Measurements from ENCODE around the gene PTMA.
"Not testable (repeated sequence)": the region's sequence is repeated elsewhere in the genome, so short reads cannot be mapped to it uniquely, and the experiment has no call there.

The PTMA gene

DNA sequence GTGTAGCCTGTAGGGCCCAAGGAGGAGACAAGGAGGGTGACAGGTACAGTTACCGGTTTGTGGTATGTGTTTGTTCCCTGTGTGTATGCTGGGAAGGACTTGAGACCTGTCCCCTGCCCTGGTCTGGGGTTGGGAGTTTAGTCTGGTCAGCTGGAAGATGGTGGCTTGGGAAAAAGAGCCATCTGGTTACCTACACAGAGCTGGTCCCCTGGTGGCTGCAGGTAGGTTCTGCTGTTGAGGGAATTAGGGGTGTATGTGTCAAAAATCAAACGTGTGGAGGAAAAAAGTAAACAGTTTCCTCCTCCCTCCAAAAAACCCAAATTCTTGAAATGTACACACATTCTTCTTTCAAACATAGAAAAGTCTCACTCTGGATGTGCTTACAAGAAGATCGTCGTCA, 24.3 kb downstream of the PTMA start:
- no peak for DNase-seq (ENCODE audit: low read depth)
- TF ChIP-seq, protein P1, sequence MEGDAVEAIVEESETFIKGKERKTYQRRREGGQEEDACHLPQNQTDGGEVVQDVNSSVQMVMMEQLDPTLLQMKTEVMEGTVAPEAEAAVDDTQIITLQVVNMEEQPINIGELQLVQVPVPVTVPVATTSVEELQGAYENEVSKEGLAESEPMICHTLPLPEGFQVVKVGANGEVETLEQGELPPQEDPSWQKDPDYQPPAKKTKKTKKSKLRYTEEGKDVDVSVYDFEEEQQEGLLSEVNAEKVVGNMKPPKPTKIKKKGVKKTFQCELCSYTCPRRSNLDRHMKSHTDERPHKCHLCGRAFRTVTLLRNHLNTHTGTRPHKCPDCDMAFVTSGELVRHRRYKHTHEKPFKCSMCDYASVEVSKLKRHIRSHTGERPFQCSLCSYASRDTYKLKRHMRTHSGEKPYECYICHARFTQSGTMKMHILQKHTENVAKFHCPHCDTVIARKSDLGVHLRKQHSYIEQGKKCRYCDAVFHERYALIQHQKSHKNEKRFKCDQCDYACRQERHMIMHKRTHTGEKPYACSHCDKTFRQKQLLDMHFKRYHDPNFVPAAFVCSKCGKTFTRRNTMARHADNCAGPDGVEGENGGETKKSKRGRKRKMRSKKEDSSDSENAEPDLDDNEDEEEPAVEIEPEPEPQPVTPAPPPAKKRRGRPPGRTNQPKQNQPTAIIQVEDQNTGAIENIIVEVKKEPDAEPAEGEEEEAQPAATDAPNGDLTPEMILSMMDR (conservative IDR thresholded peaks at IDR 0.05; ENCODE audit: low read length): no peak
- no peak overlapping the region for H3K4me3 ChIP-seq (ENCODE audit: low read length)

DNA sequence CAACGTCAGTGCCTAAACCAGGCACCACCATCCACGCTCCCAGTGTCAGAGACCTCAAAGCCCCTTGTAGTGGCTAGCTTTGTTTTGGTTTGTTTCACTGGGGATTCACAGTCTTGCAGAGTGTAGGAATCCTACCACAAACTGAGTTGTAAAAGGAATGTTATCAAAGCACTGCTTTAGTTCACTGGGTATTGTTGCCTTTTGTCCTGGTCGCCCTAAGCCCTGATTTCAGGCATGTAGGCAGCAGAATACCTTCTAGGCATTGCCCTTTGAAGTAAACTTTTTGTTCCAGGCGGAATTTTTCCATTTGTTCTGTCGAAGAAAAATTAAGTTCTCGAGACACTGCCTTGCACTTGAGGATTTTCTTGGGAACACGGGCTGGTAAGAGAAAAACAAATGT, 29.4 kb downstream of the PTMA start:
- DNase-seq (ENCODE audit: low read depth): no peak
- TF ChIP-seq, protein P1 (conservative IDR thresholded peaks at IDR 0.05; ENCODE audit: low read length): no peak

DNA sequence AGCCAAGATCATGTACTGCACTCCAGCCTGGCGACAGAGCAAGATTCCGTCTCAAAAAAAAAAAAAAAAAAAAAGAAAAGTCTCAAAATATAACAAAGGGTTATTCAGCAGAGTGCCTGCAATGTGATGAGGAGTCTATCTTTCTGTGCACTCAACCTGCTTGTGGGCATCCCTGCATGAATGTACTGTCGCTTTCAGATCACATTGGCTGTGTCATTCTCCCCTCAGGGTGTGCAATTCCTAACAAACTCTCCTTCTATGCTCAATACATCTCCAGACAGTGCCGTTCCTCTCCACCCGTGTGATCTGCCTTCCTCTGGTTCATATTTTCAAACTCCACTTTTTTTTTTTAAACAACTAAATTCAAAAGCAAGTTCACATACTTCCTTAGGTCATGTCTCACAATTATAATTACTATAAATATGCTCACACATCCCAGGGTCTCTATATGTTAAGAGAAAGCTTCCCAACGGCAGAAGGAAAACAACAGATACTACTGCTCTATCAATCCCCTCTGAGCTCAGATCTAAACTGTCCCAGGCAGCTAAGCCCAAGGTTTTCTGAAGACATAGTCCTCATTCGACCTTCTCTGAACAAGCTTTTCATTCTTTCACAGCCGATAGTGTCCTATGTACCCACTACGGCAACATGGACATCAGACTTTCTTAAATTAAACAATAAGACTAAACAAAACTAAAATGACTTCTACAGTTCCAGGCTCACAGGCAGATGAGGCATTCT, 35.2 kb downstream of the PTMA start:
- TF ChIP-seq, protein P1 (conservative IDR thresholded peaks at IDR 0.05; ENCODE audit: low read length): no peak
- DNase-seq (ENCODE audit: low read depth): no peak
- H3K4me3 ChIP-seq (ENCODE audit: low read length): no peak overlapping the region

More for the DNA sequence above, 29.4 kb downstream of the PTMA start:
- H3K4me3 ChIP-seq (ENCODE audit: low read length): no peak overlapping the region

DNA sequence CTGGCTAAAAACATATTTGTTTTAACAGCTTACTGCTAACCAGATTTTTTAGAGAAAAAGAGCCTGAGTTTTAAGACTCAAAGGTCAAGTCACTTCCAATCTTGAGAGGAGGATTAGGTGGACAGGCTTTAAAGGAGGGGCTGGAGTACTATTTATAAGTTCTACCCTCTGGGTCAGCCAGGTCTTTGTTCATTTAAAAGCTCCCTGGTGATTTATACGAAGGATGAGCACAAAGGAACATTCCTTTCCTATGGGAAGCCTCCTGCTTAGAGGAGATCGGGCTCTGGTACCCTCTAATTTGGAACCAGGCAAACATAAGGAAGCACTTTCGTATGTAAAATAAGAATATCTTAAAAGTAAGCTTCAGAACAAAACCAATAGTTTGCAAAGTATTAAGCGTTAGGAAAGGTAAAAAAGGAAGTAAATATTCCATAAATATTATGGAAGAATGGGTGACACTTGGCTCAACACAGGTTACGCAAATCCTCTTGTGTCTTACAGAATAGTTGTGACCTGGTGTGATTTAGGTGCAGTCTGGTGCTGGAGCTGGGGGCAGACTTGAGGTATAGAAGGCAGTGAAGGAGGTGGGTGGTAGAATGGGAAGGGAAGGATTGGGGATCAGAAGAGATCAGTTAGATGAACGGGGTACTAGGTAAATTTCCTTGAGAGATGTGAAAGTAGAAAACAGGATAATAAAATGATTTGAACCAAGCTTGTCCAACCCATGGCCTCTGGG, 37.1 kb downstream of the PTMA start:
- no peak for DNase-seq (ENCODE audit: low read depth)
- no peak overlapping the region for H3K4me3 ChIP-seq (ENCODE audit: low read length)
- TF ChIP-seq, protein P1 (conservative IDR thresholded peaks at IDR 0.05; ENCODE audit: low read length): no peak

DNA sequence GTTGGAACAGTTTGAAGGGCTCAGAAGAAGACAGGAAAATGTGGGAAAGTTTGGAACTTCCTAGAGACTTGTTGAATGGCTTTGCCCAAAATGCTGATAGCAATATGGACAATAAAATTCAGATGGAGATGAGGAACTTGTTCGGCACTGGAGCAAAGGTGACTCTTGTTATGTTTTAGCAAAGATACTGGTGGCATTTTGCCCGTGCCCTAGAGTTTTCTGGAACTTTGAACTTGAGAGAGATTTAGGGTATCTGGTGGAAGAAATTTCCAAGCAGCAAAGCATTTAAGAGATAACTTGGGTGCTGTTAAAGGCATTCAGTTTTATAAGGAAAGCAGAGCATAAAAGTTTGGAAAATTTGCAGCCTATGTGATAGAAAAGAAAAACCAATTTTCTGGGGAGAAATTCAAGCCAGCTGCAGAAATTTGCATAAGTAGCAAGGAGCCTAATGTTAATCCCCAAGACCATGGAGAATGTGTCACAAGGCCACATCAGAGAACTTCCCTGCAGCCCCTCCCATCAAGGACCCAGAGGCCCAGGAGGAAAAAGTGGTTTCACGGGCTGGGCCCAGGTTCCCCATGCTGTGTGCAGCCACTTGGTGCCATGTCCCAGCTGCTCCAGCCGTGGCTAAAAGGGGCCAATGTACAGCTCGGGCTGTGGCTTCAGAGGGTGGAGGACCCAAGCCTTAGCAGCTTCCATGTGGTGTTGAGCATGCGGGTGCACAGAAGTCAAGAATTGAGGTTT, 40.0 kb downstream of the PTMA start:
- not testable (repeated sequence) for DNase-seq (ENCODE audit: low read depth); H3K4me3 ChIP-seq (ENCODE audit: low read length)

DNA sequence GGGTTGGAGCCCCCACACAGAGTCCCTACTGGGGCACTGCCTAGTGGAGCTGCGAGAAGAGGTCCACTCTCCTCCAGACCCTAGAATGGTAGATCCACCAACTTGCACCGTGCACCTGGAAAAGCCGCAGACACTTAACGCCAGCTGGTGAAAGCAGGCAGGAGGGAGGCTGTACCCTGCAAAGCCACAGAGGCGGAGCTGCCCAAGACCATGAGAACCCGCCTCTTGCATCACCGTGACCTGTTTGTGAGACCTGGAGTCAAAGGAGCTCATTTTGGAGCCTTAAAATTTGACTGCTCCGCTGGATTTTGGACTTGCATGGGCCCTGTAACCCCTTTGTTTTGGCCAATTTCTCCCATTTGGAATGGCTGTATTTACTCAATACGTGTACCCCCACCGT, 40.7 kb downstream of the PTMA start:
- not testable (repeated sequence) for H3K4me3 ChIP-seq (ENCODE audit: low read length); DNase-seq (ENCODE audit: low read depth)

DNA sequence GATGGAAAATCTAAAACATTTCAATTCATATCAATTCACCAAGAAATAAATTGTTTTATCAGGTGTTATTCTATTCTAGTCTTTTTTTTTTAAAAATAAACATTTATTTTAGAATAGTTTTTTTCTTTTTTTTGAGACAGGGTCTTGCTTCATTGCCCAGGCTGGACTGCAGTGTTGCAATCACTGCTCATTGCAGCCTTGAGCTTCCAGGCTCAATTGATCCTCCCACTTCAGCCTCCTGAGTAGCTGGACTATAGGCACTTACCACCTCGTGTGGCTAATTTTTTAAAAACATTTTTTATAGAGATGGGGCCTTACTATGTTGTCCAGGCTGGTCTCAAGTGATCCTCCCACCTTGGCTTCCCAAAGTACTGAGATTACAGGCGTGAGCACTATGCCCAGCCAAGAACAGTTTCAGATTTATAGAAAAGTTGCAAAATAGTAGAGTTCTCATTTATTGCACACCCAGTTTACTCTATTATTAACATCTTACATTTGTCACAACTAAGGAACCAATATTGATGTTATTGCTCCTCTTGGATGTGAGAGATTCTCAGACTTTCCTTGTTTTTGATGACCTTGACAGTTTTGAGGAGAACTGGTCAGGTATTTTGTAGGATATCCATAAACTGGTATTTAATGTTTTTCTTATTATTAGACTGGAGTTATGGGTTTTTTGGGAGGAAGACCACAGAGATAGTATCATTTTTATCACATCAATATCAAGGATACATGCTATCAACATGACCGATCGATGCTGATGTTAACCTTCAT, 42.9 kb downstream of the PTMA start:
- no peak for DNase-seq (ENCODE audit: low read depth)

More for the DNA sequence above, 42.9 kb downstream of the PTMA start:
- no peak overlapping the region for H3K4me3 ChIP-seq (ENCODE audit: low read length)
- TF ChIP-seq, protein P1 (conservative IDR thresholded peaks at IDR 0.05; ENCODE audit: low read length): no peak

Data from AG10803 (cell line).